ENCODE data around the gene PPP6R2. TPM values are rescaled to one million over a fixed set of nuclear protein-coding genes. Genes with fewer than 3 reads are reported as not detected.

The PPP6R2 gene
- polyA plus RNA-seq, 1 experiment, result 46.4 TPM

DNA sequence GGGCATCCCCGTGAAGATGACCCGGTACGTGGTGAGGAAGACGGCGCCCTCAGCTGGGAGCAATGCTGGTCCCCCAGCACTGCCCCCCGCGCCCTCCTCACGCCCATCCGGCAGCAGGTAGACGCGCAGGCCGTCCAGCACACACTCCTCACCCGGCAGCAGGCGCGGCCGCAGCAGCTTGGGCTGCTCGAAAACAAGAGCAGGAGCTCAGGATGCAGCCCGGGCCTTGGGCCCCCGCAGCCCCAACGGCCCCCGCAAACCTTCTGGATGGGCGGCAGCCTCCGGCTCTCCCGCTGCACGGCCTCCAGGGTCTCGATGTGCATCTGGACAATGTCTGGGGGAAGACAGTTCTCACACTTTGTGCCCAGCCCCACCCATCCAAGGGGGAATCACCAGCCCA, 118.4 kb downstream of the PPP6R2 start:
- TF ChIP-seq, protein P1, sequence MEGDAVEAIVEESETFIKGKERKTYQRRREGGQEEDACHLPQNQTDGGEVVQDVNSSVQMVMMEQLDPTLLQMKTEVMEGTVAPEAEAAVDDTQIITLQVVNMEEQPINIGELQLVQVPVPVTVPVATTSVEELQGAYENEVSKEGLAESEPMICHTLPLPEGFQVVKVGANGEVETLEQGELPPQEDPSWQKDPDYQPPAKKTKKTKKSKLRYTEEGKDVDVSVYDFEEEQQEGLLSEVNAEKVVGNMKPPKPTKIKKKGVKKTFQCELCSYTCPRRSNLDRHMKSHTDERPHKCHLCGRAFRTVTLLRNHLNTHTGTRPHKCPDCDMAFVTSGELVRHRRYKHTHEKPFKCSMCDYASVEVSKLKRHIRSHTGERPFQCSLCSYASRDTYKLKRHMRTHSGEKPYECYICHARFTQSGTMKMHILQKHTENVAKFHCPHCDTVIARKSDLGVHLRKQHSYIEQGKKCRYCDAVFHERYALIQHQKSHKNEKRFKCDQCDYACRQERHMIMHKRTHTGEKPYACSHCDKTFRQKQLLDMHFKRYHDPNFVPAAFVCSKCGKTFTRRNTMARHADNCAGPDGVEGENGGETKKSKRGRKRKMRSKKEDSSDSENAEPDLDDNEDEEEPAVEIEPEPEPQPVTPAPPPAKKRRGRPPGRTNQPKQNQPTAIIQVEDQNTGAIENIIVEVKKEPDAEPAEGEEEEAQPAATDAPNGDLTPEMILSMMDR (IDR thresholded peaks at IDR 0.05; ENCODE audit: insufficient read depth, low read depth, low read length), result no peak
- no peaks in the 10 kb centered on the region for H3K27me3 ChIP-seq (ENCODE audit: control insufficient read depth, insufficient read depth, low read length)
- POLR2A ChIA-PET, result no interaction called here
- DNase-seq (ENCODE audit: low read depth), result no peak
- CTCF ChIA-PET, result interaction anchor here (1.1 kb wide), 1 partner anchor 9 kb away, joined by 3 read pairs; no protein-coding TSS in a partner anchor
- peaks cover 77% of the 10 kb centered on the region for H3K36me3 ChIP-seq (ENCODE audit: control insufficient read depth, insufficient read depth, low read length)
- H3K4me3 ChIP-seq (ENCODE audit: low read depth, low read length), result no peak overlapping the region

DNA sequence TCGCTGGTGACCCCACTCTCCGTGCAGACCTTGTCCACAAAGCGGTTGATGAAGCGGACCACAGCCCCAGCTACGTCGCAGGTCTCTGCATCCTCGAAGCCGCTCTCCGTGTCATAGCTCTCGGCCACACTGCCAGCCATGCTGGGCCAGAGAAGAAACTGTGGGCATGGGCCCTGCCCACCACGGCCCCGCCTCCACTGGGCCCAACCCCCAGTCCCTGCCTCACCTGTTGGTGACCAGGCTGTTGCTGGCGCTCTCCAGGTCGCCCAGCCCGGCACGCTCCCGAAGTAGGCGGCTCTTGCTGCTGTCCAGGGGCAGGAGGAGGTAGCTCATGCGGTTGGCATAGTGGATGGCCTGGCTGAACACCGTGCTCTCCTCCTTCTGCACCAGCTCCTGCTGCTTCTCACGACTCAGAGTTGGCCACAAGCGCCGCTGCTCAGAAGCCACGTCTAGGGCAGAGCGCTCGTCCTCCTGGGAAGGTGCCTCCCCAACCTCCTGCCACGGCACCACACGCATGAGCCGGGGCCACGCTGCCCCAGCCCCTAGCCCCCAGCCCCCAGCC, 118.9 kb downstream of the PPP6R2 start:
- Histone ChIP-seq H3K4me3 (ENCODE audit: low read depth, low read length) (no peak overlapping the region), H3K36me3 (ENCODE audit: control insufficient read depth, insufficient read depth, low read length) (peaks cover 79% of the 10 kb centered on the region), H3K27me3 (ENCODE audit: control insufficient read depth, insufficient read depth, low read length) (no peaks in the 10 kb centered on the region)
- no peak for DNase-seq (ENCODE audit: low read depth)
- TF ChIP-seq, protein P1 (IDR thresholded peaks at IDR 0.05; ENCODE audit: insufficient read depth, low read depth, low read length), result no peak
- ChIA-PET POLR2A (no interaction called here), CTCF (interaction anchor here (0.8 to 1.1 kb wide), 2 partner anchors 10 to 12 kb away, joined by 3 read pairs; no protein-coding TSS in a partner anchor)

DNA sequence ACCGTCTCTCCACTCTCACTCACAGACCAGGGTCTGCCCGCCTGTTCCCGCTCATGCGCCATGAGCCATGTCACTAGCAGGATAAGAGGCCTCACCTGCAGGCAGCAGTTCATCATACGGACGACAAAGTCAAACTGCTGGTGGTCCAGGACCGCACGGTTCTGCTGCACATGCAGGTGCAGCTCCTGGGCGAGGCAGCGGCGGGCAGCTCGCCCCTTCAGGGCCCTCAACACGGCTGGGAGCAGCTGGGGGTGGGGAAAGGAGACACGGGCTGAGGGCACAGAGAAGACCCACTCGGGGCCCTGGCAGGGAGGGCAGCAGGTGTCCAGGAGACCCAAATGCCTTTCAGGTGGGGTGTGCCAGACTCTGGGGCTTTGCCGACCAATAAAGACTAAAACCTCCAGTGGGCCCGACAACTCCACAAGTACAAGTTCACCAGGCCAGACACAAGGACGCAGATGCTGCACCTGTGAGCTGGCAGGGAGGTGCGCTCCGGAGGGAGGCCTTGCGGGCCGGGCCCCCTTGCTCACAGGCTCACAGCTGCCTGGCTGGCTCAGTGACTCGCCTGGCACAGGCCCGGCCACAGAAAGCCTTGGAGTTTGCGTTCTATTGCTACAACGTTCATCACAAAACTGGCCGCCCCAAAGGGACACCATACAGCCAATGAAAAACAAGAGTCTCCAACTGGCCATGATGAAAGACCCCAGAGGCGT, 120.2 kb downstream of the PPP6R2 start:
- no peaks in the 10 kb centered on the region for H3K27me3 ChIP-seq (ENCODE audit: control insufficient read depth, insufficient read depth, low read length)
- ChIA-PET POLR2A (no interaction called here), CTCF (interaction anchor here (0.5 kb wide), 1 partner anchor 70 kb away, joined by 3 read pairs; no protein-coding TSS in a partner anchor)
- no peak overlapping the region for H3K4me3 ChIP-seq (ENCODE audit: low read depth, low read length)
- TF ChIP-seq, protein P1 (IDR thresholded peaks at IDR 0.05; ENCODE audit: insufficient read depth, low read depth, low read length), result no peak
- H3K36me3 ChIP-seq (ENCODE audit: control insufficient read depth, insufficient read depth, low read length), result peaks cover 78% of the 10 kb centered on the region
- DNase-seq (ENCODE audit: low read depth), result no peak

DNA sequence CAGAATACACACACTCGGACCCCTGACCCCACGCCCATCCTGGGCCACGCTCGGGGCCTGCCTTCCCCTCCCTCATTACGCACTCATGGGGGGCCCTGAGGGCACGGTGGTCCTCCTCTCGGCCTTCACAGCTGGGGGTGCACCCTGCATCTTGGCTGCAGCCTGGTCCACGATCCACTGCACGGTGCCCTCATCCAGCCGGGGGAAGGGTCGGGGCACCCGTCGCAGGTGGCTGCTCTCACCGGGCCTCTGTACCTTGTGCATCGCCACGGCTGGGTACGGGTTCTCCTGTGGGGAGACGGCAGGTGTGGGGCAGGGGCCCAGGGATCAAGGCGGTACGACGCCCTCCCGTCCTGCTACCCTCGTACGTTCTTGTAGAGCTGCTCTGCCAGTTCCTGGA, 121.3 kb downstream of the PPP6R2 start:
- CTCF ChIA-PET, result interaction anchor here (0.8 kb wide), 1 partner anchor 34 kb away, joined by 3 read pairs; no protein-coding TSS in a partner anchor
- Histone ChIP-seq H3K27me3 (ENCODE audit: control insufficient read depth, insufficient read depth, low read length) (no peaks in the 10 kb centered on the region), H3K36me3 (ENCODE audit: control insufficient read depth, insufficient read depth, low read length) (peaks cover 71% of the 10 kb centered on the region), H3K4me3 (ENCODE audit: low read depth, low read length) (no peak overlapping the region)
- TF ChIP-seq, protein P1 (IDR thresholded peaks at IDR 0.05; ENCODE audit: insufficient read depth, low read depth, low read length), result no peak
- no peak for DNase-seq (ENCODE audit: low read depth)
- POLR2A ChIA-PET, result no interaction called here

DNA sequence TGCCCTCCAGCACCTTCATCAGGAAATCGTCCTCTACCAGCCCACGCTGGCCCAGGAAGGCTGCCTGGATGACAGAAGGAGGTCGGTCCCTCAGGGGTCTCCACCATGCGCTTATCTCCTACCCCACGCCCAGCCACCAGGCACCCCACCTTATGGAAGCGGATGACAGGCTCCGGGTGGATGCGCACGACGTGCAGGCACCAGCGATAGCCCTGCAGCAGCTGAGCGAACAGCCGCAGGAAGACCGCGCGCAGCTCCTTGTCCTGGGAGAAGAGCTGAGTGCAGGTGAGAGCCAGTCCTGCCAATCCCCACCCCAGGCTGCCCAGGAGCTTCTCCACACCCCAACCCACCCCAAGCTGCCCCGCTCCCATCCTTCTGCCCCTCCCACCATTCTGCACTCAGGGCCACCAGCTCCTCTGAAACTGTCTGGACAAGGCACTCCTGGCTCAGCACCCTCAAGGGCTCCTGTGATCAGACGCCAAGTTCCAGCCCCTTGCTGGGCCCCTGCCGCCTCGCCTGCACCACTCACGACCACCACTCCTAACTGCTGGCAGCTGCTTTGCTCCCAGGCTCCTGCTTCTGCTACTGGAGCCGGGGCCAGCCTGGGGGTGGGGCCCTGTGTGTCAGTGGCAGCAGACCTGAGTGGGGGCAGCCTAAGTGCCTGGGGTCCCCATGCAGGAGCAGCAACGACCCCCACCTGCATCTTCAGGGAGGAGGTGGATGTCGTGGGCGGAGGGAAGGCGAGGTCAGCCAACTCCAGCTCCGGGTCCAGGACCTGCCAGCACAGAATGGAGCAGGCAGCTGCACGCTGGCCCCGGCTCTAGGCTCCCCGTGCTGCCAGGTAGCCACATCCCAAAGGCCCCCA, 122.2 kb downstream of the PPP6R2 start:
- POLR2A ChIA-PET, result no interaction called here
- Histone ChIP-seq H3K4me3 (ENCODE audit: low read depth, low read length) (no peak overlapping the region), H3K27me3 (ENCODE audit: control insufficient read depth, insufficient read depth, low read length) (no peaks in the 10 kb centered on the region), H3K36me3 (ENCODE audit: control insufficient read depth, insufficient read depth, low read length) (peaks cover 65% of the 10 kb centered on the region)
- TF ChIP-seq, protein P1 (IDR thresholded peaks at IDR 0.05; ENCODE audit: insufficient read depth, low read depth, low read length), result no peak
- DNase-seq (ENCODE audit: low read depth), result no peak
- CTCF ChIA-PET, result interaction anchor here (0.8 to 1.0 kb wide), 2 partner anchors 33 to 97 kb away, joined by 3 read pairs; partner anchors contain the start of gene SYCE3

All from BJ (cell line).